ENCODE measurements around the gene HSD17B4.

DNA sequence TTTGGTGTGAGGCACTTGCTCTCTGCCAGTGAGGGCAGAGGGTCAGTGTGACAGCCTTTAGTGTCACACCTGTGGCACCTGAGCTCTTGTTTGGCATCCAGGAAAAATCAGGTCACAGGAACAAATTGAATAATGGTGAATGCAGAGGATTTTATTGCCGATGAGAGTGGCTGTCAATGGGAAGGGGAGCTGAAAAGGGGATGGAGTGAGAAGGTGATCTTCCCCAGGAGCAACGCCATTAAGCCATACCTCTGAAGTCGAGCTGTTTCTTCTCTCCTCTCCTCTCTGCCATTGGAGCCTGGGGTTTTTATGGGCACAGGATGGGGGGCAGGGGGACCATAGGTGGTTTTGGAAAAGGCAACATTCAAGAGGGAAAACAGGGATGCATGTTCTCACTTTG, 2.4 kb upstream of the HSD17B4 start:
- no peak for TF ChIP-seq POLR2AphosphoS5 (IDR thresholded peaks at IDR 0.05; ENCODE audit: borderline replicate concordance, low read depth, low read length)
- no peak for TF ChIP-seq EZH2 (IDR thresholded peaks at IDR 0.05)
- no peak for TF ChIP-seq FOXP2 (optimal IDR thresholded peaks at IDR 0.05; ENCODE audit: control extremely low read depth, extremely low read length, insufficient read depth)
